Stomach (tissue), 9 donors: ENCODE results near the gene TRDN. TPM values are rescaled to one million over a fixed set of nuclear protein-coding genes. Genes with fewer than 3 reads are reported as not detected.
A peak's percentile ranks its signal among the peaks of the same experiment; 100 is the strongest.
"Not testable (repeated sequence)": the region's sequence is repeated elsewhere in the genome, so short reads cannot be mapped to it uniquely, and the experiment has no call there.

Source experiments
- DNase-seq, 2 donors: peaks; one replicate each; pipeline versions ENCODE4 v3.0.0 to v3.0.0-alpha.2; 2013 to 2019
- H3K27ac ChIP-seq, 5 donors: fragments of 200-600 bp in 4 of 5; sonication (generic) in 4 of 5; one replicate each; pipeline ENCODE4 v1.5.1; 2013 to 2019; ENCODE audit warnings: mild to moderate bottlenecking in 1 of 5, moderate library complexity in 1 of 5
- H3K27me3 ChIP-seq, 3 donors: fragments of 200-600 bp; sonication (generic); one replicate each; pipeline ENCODE4 v1.5.1; 2017 to 2019; ENCODE audit warnings: mixed run types in 1 of 3
- H3K36me3 ChIP-seq, 4 donors: fragments of 200-600 bp; sonication (generic); 1 replicate in 3 of 4; 2 replicates in 1 of 4; pipeline ENCODE4 v1.5.1; 2016 to 2019
- H3K4me1 ChIP-seq, 4 donors: fragments of 200-600 bp; sonication (generic); one replicate each; pipeline ENCODE4 v1.5.1; 2016 to 2019
- H3K4me3 ChIP-seq, 4 donors: fragments of 200-600 bp; sonication (generic) in 3 of 4; one replicate each; pipeline ENCODE4 v1.5.1; 2016 to 2019; ENCODE audit warnings: mild to moderate bottlenecking in 1 of 4
- H3K9me3 ChIP-seq, 4 donors: fragments of 200-600 bp; sonication (generic); one replicate each; pipeline ENCODE4 v1.5.1; 2016 to 2019
- CTCF ChIP-seq, 7 experiments: fragments of 450-650 bp in 4 of 7; fragments of 200-600 bp in 3 of 7; sonication (generic) in 3 of 7; IDR thresholded peaks; one replicate each; pipeline ENCODE4 v1.5.1; 2016 to 2019; ENCODE audit warnings: antibody characterized with exemption in 7 of 7, control low read depth in 2 of 7, mild to moderate bottlenecking in 1 of 7
- EP300 ChIP-seq: sonication (generic); formaldehyde crosslinking; IDR thresholded peaks from one replicate; pipeline ENCODE4 v1.6.1; 2017; ENCODE audit warnings: antibody characterized with exemption
- POLR2A ChIP-seq, 4 donors: fragments of 450-650 bp; IDR thresholded peaks; one replicate each; pipeline ENCODE4 v1.6.1; 2016; ENCODE audit warnings: antibody characterized with exemption in 4 of 4, control low read depth in 2 of 4, mild to moderate bottlenecking in 1 of 4, moderate library complexity in 1 of 4
- POLR2AphosphoS5 ChIP-seq, 3 donors: sonication (generic); formaldehyde crosslinking; IDR thresholded peaks; one replicate each; pipeline ENCODE4 v1.6.1; 2016; ENCODE audit warnings: antibody characterized with exemption in 3 of 3
- WGBS, 5 donors: extraction: QIAGEN DNeasy Blood & Tissue Kit in 3 of 5; methylation state at CpG; one replicate each; pipeline versions ENCODE4 v1.1.5 to v1.1.7; 2013 to 2018; 5-methylcytosine and 5-hydroxymethylcytosine counted together
- intact Hi-C: fragments of 100-400 bp; cut with DNase I; formaldehyde crosslinking; loops from one replicate; pipeline ENCODE4 v1.15.1; 2023; ENCODE audit warnings: low total_unique reads
- polyA plus RNA-seq, 3 donors: library from polyadenylated mRNA; stranded (reverse); fragments of 200-250 nt; gene quantifications; one replicate each; pipeline ENCODE4 v1.2.3, GENCODE V29; 2013
- total RNA-seq, 5 donors: library from RNA; depleted of rRNA; stranded (reverse); fragments of >200 nt; gene quantifications; one replicate each; pipeline versions ENCODE4 v1.1.0 to v1.2.3, GENCODE V29; 2014 to 2016
- donor health status: healthy with polysubstance abuse.
- donor health status: Bipolar disorder and iron deficiency.
- donor health status: healthy.

Gene TRDN
- total and polyA plus RNA-seq, 8 donors = 0.18 to 2.4 TPM; not detected in 6

GRCh38 chr6:123497025-123497424 is 139.7 kb downstream of the TRDN start:
- 92 to 98% (median 94%) methylated on average over 2 of the region's 2 CpGs for WGBS, 5 donors
- H3K36me3 ChIP-seq = no peaks in the 10 kb centered on the region
- H3K27me3 ChIP-seq = no peaks in the 10 kb centered on the region
- H3K9me3 ChIP-seq = no peaks in the 10 kb centered on the region
- no peaks in the 10 kb centered on the region for H3K4me1 ChIP-seq
- no peak for TF ChIP-seq POLR2AphosphoS5 (IDR thresholded peaks at IDR 0.05)
- TF ChIP-seq EP300 = no peak
- TF ChIP-seq POLR2A (IDR thresholded peaks at IDR 0.05) = no peak
- H3K27ac ChIP-seq = no peak overlapping the region
- no peak for DNase-seq
- intact Hi-C loops = no loop called here
- no peak overlapping the region for H3K4me3 ChIP-seq

- H3K4me3 ChIP-seq = no peak overlapping the region
- intact Hi-C loops = no loop called here
- 60 to 76% (median 71%) methylated on average over 1 of the region's 1 CpG for WGBS, 5 donors
- H3K27ac ChIP-seq = no peak overlapping the region
- H3K9me3 ChIP-seq = no peaks in the 10 kb centered on the region
- TF ChIP-seq EP300 (no peak), CTCF (IDR thresholded peaks at IDR 0.05) (no peak), POLR2A (IDR thresholded peaks at IDR 0.05) (no peak), POLR2AphosphoS5 (IDR thresholded peaks at IDR 0.05) (no peak)
- H3K27me3 ChIP-seq = no peaks in the 10 kb centered on the region
- H3K36me3 ChIP-seq = no peaks in the 10 kb centered on the region
- no peaks in the 10 kb centered on the region for H3K4me1 ChIP-seq
- no peak for DNase-seq
These were observed 147.2 kb downstream of the TRDN start for GRCh38 chr6:123489589-123489988.

GRCh38 chr6:123480986-123481385 is 155.8 kb downstream of the TRDN start:
- no peak overlapping the region for H3K4me3 ChIP-seq
- intact Hi-C loops = no loop called here
- DNase-seq = no peak
- H3K27ac ChIP-seq = no peak overlapping the region
- H3K27me3 ChIP-seq = no peaks in the 10 kb centered on the region
- no peaks in the 10 kb centered on the region for H3K9me3 ChIP-seq
- H3K4me1 ChIP-seq = no peaks in the 10 kb centered on the region
- 17 to 53% (median 30%) methylated on average over 1 of the region's 1 CpG for WGBS, 5 donors
- no peaks in the 10 kb centered on the region for H3K36me3 ChIP-seq
- TF ChIP-seq POLR2AphosphoS5 (IDR thresholded peaks at IDR 0.05) = no peak
- no peak for TF ChIP-seq POLR2A (IDR thresholded peaks at IDR 0.05)
- no peak for TF ChIP-seq EP300

- H3K27me3 ChIP-seq, H3K27ac ChIP-seq, DNase-seq, H3K9me3 ChIP-seq, H3K4me3 ChIP-seq, H3K36me3 ChIP-seq, H3K4me1 ChIP-seq, intact Hi-C loops: not testable (repeated sequence)
- 85 to 91% (median 89%) methylated on average over 19 to 29 of the region's 29 CpGs for WGBS, 5 donors
These were observed 164.6 kb downstream of the TRDN start for GRCh38 chr6:123472025-123472702.

GRCh38 chr6:123467392-123467791 is 169.4 kb downstream of the TRDN start:
- H3K4me3 ChIP-seq = no peak overlapping the region
- intact Hi-C loops = no loop called here
- WGBS, 5 donors = 54 to 71% (median 64%) methylated on average over 2 of the region's 2 CpGs
- H3K9me3 ChIP-seq = no peaks in the 10 kb centered on the region
- no peak for TF ChIP-seq CTCF (IDR thresholded peaks at IDR 0.05)
- TF ChIP-seq POLR2AphosphoS5 (IDR thresholded peaks at IDR 0.05) = no peak
- H3K27ac ChIP-seq = no peak overlapping the region
- no peak for DNase-seq
- no peaks in the 10 kb centered on the region for H3K36me3 ChIP-seq
- no peaks in the 10 kb centered on the region for H3K4me1 ChIP-seq
- H3K27me3 ChIP-seq = no peaks in the 10 kb centered on the region

GRCh38 chr6:123462152-123462551 is 174.6 kb downstream of the TRDN start:
- Histone ChIP-seq H3K9me3 (no peaks in the 10 kb centered on the region), H3K4me3 (no peak overlapping the region), H3K36me3 (no peaks in the 10 kb centered on the region), H3K4me1 (no peaks in the 10 kb centered on the region), H3K27me3 (no peaks in the 10 kb centered on the region), H3K27ac (no peak overlapping the region)
- DNase-seq = peak in 1 of 2 donors; percentile 13
- 59 to 71% (median 66%) methylated on average over 2 of the region's 2 CpGs for WGBS, 5 donors
- intact Hi-C loops = no loop called here
- no peak for TF ChIP-seq POLR2AphosphoS5 (IDR thresholded peaks at IDR 0.05)
- no peak for TF ChIP-seq EP300
- no peak for TF ChIP-seq CTCF (IDR thresholded peaks at IDR 0.05)
- no peak for TF ChIP-seq POLR2A (IDR thresholded peaks at IDR 0.05)
